PC-9 (cell line): ENCODE measurements around the gene UTP11.

Source experiments
- EZH2 ChIP-seq: fragments of 200-600 bp; sonication (generic); IDR thresholded peaks from 2 replicates; pipeline ENCODE4 v1.8.0; 2017; ENCODE audit warnings: antibody characterized with exemption, low read depth
- TF ChIP-seq, protein P1 (sequence below): fragments of 200-600 bp; sonication (generic); conservative IDR thresholded peaks from 2 replicates; pipeline ENCODE4 v1.6.1; 2017; ENCODE audit warnings: mixed run types, antibody characterized with exemption, mild to moderate bottlenecking, moderate library complexity

DNA sequence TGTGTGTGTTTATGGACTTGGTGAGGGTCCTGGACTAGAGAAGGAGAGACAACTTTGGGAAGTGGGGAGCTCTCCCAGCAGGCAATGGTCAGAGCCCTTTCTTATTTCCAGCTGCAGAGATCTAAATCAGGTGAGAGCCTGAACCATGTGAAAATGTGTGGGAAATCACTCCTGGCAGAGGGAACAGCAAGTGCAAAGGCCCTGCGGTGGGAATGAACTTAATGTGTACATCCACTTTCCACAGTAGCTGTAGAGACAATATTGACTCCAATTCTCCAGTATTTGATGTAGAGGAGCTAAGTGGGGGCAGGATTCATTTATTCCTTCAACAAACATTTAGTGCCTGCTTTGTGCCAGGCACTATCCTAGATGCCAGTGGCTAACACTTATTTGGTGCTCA, 48.8 kb downstream of the UTP11 start:
- TF ChIP-seq, protein P1, sequence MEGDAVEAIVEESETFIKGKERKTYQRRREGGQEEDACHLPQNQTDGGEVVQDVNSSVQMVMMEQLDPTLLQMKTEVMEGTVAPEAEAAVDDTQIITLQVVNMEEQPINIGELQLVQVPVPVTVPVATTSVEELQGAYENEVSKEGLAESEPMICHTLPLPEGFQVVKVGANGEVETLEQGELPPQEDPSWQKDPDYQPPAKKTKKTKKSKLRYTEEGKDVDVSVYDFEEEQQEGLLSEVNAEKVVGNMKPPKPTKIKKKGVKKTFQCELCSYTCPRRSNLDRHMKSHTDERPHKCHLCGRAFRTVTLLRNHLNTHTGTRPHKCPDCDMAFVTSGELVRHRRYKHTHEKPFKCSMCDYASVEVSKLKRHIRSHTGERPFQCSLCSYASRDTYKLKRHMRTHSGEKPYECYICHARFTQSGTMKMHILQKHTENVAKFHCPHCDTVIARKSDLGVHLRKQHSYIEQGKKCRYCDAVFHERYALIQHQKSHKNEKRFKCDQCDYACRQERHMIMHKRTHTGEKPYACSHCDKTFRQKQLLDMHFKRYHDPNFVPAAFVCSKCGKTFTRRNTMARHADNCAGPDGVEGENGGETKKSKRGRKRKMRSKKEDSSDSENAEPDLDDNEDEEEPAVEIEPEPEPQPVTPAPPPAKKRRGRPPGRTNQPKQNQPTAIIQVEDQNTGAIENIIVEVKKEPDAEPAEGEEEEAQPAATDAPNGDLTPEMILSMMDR, result no peak
- TF ChIP-seq EZH2, result no peak
